Fibroblast of villous mesenchyme (primary cell): ENCODE data around the gene USP35. TPM values are rescaled to one million over a fixed set of nuclear protein-coding genes. Genes with fewer than 3 reads are reported as not detected.
"Not testable (repeated sequence)": the region's sequence is repeated elsewhere in the genome, so short reads cannot be mapped to it uniquely, and the experiment has no call there.

Experiments used
- DNase-seq: peaks from one replicate; pipeline ENCODE4 v3.0.0-alpha.2; 2010; ENCODE audit warnings: low read depth
- H3K4me3 ChIP-seq: 2 replicates; pipeline ENCODE4 v1.5.1; 2011; ENCODE audit warnings: low read depth, mild to moderate bottlenecking, low read length
- CTCF ChIP-seq: IDR thresholded peaks from 2 replicates; pipeline ENCODE4 v1.5.1; 2012; ENCODE audit warnings: low read depth, mild to moderate bottlenecking, low read length; ENCODE audit not compliant: insufficient read depth
- total RNA-seq: library from RNA; depleted of rRNA; stranded (reverse); fragments of >200 nt; gene quantifications from 2 replicates; pipeline ENCODE4 v1.2.3, GENCODE V29; 2012

Gene USP35
- total RNA-seq, 1 donor = 10.8 TPM

- DNase-seq = no peak
- H3K4me3 ChIP-seq = no peak overlapping the region
- no peak for TF ChIP-seq CTCF
Observed at GRCh38 chr11:78219493-78220217, 30.9 kb downstream of the USP35 start.

GRCh38 chr11:78220218-78221157 is 31.8 kb downstream of the USP35 start:
- TF ChIP-seq CTCF = no peak
- no peak overlapping the region for H3K4me3 ChIP-seq

GRCh38 chr11:78221396-78222315 is 32.9 kb downstream of the USP35 start:
- no peak overlapping the region for H3K4me3 ChIP-seq
- DNase-seq = no peak
- TF ChIP-seq CTCF = no peak

More at GRCh38 chr11:78220218-78221157, 31.8 kb downstream of the USP35 start:
- DNase-seq = no peak

GRCh38 chr11:78222726-78223125 is 34.0 kb downstream of the USP35 start:
- H3K4me3 ChIP-seq, DNase-seq: not testable (repeated sequence)

- no peak for DNase-seq
- H3K4me3 ChIP-seq = no peak overlapping the region
- TF ChIP-seq CTCF = no peak
Observed at GRCh38 chr11:78223320-78223954, 34.7 kb downstream of the USP35 start.

- no peak overlapping the region for H3K4me3 ChIP-seq
- DNase-seq = no peak
- no peak for TF ChIP-seq CTCF
Observed at GRCh38 chr11:78224506-78224905, 35.8 kb downstream of the USP35 start.
